ENCODE data around the gene MAP3K13.
"Not testable (repeated sequence)": the region's sequence is repeated elsewhere in the genome, so short reads cannot be mapped to it uniquely, and the experiment has no call there.

Gene MAP3K13

DNA sequence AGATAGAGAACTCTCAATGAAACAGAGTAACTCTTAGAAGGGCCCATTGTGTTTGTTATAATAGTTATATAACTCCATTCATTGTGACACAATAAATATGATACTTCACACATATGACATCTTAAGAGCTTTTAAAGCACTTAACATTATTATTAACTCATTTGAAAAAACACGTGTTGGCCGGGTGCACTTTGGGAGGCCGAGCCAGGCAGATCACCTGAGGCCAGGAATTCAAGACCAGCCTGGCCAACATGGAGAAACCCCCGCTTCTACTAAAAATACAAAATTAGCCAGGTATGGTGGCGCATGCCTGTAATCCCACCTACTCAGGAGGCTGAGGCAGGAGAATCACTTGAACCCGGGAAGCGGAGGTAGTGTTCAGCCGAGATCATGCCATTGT, 88.5 kb downstream of the MAP3K13 start:
- DNase-seq, ATAC-seq: not testable (repeated sequence)

DNA sequence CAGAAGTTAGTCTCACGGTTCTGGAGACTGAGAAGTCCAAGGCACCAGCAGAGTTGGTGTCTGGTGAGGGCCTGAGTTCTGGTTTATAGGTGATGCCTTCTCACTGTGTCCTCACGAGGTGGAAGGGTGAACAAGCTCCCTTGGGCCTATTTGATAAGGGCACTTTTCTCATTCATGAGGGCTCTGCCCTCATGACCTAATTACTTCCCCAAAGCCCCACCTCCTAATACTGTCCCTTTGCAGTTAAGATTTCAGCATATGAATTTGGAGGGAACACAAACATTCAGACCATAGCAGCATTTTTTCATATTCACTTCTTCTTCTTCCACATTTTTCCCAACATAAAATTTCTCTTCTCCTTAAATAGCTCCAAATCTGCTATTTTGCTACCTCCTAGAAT, 94.4 kb downstream of the MAP3K13 start:
- no peak for ATAC-seq
- no peak for DNase-seq

DNA sequence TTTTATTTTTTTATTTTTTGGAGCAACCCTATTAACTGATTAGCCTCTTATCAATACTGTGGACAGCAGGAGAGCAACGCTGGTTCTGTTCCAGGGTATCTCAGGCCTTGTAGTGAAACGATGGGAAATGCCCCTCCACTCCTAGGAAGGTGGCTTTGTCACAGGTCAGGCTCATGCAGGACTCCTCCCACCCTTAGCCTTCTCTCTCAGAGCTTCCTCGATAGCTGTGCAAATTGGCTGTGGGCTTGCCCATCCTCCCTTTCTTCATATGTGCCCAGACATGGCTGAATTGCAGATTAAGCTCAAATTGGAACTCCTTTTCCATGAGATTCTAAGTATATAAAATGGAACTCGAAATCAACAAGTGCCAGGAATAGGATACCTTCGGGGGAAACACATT, 97.4 kb downstream of the MAP3K13 start:
- DNase-seq (no peak), ATAC-seq (no peak)

DNA sequence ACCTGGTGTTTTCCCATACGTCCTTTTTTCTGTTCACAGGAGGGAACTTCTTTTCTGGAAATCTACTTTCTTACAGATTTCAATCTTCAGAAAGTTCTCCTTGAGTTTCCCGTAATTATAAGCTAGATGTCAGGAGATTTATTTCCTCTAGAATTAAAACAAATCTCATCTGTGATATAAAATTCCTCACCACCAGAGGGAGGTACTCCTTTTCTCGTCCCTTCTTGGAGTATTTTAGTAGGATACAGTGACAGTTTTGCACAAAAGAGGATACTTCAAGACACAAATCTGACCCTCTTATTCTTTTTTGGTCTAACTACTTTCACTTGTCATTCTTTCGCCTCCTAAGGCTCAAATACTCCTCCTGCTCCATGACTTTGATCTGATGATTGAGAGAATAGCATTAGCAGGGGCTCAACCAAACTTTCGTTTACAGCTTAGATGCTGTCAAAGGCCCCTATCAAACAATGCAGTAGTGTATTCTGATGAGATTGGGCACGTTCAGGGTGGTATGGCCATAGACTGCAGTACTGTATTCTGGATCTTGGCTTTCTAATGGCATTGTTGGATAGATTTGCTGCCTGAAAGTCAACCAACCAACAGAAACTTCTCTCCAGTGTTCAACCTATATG, 97.9 kb downstream of the MAP3K13 start:
- ATAC-seq, result no peak
- no peak for DNase-seq

DNA sequence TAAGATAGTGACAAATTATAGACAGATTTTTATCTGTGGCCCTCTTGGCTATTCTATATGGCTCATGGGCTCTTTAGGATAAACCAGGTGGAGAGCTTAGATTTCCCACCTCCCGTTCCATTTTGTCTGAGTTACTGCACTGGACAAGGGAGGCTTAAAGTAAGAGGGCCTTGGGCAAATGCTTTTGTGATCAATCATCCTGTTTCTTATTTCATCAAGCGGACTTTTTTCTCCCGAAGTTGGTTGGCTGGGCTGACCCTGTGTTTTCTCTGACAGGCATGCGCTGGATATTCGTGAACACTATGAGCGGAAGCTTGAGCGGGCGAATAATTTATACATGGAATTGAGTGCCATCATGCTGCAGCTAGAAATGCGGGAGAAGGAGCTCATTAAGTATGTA, 102.5 kb downstream of the MAP3K13 start:
- ATAC-seq, result no peak
- no peak for DNase-seq

DNA sequence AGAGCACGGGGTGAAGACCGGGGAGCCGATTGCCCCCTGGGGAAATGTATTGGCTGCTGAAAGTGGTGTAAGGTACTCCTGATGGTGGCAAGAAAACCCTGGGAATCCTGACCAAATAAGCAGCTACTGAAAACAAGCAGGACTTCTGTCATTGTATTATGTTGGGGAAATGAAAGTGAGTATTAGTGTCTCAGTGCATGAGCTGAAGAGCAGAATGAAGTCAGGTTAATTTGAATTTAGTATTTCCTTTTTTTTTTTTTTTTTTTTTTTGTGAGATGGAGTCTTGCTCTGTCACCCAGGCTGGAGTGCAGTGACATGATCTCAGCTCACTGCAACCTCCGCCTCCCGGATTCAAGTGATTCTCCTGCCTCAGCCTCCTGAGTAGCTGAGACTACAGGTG, 103.2 kb downstream of the MAP3K13 start:
- DNase-seq, ATAC-seq: not testable (repeated sequence)

DNA sequence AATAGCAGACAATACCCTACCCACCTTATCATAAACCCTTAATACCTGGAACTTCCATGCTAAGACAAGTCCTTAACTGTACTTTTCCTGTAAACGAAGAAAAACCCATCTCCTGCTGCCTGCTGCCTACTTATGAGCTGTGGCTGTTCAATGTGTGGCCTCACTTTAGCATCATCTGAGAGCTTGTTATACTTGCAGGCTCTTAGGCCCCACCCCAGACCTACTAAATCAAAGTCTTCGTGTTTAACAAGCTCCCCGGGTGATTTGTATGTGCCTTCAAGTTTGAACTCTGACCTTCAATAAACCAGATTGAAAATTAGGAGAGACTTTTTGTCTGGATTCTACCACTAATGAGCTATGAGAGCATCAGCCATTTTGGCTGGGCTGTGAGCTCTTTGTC, 106.6 kb downstream of the MAP3K13 start:
- no peak for ATAC-seq
- no peak for DNase-seq

DNA sequence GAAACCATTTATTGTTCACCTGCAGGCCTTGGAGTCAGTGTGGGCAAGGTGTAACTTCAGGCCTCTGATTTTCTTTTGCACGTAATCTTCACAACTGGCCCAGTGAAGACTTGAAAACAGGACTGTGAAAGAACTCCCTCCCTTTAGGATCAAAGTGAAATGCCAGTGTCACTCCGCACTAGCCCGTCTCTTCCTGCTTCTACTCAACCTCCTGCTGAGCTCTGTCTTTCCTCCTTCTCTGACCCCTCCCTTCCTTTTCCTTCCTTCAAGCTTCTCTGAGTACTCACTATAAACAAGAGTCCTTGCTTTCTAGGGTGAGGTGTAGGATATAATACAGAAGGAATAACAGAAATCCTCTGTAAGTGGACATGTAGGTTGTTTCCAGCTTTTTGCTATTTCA, 107.4 kb downstream of the MAP3K13 start:
- DNase-seq, result no peak
- ATAC-seq, result no peak

DNA sequence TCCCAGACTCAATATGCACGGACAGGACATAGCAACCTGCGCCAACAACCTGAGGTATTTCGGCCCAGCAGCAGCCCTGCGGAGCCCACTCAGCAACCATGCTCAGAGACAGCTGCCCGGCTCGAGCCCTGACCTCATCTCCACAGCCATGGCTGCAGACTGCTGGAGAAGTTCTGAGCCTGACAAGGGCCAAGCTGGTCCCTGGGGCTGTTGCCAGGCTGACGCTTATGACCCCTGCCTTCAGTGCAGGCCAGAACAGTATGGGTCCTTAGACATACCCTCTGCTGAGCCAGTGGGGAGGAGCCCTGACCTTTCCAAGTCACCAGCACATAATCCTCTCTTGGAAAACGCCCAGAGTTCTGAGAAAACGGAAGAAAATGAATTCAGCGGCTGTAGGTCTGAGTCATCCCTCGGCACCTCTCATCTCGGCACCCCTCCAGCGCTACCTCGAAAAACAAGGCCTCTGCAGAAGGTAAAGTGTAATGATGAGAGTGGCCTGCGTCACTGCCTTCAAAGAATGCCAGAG, 110.4 kb downstream of the MAP3K13 start:
- ATAC-seq (no peak), DNase-seq (no peak)

DNA sequence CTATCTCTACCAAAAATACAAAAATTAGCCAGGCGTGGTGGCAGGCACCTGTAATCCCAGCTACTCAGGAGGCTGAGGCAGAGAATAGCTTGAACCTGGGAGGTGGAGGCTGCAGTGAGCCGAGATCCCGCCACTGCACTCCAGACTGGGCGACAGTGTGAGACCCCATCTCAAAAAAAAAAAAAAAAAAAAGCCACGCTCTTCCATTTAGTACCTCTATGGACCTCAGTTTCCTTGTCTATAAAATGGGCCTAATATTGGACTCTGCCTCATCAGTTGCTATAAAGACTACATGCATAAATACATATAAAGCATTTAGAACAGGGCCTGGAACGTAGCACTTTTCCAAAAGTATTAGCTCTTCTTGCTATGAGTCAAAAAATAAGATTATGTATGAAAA, 112.0 kb downstream of the MAP3K13 start:
- not testable (repeated sequence) for ATAC-seq, DNase-seq

DNA sequence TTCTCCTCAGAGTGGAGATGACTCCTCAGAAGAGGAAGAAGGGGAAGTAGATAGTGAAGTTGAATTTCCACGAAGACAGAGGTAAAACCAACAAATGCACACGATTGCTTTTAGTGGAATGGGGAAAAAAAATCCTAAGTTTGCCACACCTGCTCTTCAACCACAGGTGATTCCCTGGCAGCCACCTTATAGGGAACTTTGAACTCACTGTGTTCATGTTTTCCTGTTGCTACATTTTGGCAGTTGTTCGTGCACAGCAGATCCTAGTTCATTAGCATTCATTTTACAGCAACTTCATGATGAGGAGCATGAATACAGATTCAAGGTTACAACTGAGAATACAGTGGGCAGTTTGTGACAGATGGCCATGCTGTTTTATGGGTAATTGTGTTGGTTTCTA, 114.4 kb downstream of the MAP3K13 start:
- DNase-seq, result no peak
- no peak for ATAC-seq

DNA sequence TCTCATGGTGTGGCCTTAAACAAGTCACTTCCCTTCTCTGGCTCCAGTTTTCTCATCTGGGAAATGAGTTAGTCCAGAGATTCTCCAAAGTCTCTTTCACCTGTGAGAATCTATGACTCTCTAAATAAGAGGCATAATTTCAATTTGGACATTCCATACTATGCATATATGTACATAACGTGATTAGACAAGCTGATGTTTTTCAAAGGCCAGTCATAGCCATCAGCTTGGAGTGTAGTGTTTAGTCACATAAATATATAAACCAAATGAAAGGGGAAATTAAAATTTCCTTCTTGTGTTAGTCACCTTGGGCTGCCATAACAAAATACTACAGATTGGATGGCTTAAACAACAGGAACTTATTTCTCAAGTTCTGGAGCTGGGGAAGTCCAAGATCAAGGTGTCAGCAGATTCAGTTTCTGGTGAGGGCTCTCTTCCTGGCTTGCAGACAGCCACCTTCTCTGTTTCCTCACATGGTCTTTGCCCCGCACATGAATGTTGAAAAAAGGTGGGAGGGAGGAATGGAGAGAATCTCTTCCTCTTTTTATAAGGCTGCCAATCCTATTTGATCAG, 116.5 kb downstream of the MAP3K13 start:
- DNase-seq (no peak), ATAC-seq (no peak)

DNA sequence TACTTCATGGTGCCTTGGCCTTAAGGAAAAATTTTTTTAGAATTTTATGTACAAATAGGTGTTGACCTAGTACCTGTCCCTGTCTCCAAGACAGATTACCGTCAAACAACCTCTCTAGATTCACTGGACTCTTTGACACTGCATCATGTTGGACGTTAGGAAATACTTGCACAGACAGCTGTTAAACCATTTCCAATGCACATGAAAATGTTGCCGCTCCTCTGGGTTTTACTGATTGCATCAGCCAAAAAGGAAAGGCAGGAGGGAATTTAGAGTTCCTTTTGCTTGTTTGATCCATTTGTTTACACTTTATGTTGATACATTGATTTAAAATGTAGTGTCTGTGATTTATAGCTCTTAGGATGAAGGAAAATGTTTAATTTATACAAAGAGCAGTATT, 121.4 kb downstream of the MAP3K13 start:
- DNase-seq (no peak), ATAC-seq (no peak)

DNA sequence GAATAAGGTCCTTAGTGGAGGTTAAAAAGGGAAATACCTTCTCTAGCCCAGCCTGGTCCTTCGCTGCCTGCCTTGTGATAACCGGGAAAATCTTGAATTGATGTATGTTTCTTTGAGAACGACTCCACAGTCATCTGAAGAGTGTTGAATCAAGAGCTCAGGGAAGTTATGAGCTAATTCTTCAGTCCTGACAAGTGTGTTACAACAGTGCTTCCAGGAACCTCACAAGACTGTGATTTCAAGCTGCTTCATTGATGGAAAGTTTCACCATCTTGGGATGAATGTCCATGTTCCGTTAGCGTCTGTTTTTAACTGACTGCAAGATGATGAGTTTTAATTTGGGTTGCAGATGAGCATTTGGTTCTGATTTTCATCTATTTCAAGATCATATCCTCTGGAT, 123.5 kb downstream of the MAP3K13 start:
- DNase-seq (no peak), ATAC-seq (no peak)

DNA sequence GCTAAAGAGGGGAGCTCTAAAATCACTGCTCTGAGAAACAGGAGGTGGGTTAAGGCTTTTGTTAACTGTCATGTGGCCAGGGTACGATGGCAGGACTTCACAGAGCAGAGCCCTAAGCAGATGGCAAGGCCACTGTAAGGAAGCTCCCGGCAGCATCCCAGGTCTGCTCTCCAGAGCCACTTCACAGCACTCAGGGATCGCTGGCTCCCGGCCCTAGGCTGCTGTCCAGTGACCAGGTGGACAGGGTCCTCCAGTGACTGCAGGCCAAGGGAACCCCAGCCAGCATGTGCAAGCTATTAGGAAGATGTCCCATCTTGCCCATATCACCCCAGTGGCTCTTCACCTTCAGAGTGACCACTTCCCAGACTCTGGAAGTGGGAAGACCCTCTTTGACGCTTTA, 125.5 kb downstream of the MAP3K13 start:
- ATAC-seq (no peak), DNase-seq (no peak)

DNA sequence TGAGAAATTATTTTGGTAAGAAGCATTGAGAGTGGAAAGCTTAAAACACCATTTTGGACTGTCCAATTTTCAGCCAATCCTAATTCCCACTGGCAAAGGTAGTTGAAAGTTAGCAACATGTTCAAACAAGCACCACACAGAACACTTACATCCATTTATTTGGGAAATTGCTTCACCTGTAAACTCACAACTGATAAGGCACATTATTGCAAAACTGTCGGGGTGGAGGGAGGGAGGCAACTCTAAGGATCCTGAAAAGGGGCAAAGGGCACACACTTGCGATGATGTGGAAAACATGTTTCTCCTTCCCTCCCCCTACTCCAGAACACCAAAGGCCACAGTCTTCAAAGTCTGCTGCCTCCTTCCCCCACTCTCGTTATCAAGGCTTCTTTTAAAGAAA, 126.5 kb downstream of the MAP3K13 start:
- DNase-seq, result no peak

DNA sequence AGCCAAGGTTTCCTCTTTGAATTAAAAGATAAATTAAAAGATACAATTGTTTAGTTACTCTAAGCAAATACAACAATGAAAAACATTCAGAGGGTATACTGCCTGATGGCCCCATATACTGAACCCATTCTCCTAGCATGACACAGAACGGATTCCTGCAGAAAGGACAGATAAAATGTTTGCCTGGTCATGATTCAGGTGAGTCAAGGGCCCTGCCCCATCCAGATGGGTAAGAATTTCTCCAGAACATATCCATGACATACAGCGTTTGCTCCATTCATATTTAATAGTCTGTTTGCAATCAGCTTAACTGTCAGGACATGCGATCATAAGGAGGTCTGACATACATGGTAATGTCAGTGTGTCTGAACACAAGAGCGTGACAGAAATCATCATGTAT, 127.3 kb downstream of the MAP3K13 start:
- DNase-seq (no peak), ATAC-seq (no peak)

More for the DNA sequence above, 126.5 kb downstream of the MAP3K13 start:
- no peak for ATAC-seq

DNA sequence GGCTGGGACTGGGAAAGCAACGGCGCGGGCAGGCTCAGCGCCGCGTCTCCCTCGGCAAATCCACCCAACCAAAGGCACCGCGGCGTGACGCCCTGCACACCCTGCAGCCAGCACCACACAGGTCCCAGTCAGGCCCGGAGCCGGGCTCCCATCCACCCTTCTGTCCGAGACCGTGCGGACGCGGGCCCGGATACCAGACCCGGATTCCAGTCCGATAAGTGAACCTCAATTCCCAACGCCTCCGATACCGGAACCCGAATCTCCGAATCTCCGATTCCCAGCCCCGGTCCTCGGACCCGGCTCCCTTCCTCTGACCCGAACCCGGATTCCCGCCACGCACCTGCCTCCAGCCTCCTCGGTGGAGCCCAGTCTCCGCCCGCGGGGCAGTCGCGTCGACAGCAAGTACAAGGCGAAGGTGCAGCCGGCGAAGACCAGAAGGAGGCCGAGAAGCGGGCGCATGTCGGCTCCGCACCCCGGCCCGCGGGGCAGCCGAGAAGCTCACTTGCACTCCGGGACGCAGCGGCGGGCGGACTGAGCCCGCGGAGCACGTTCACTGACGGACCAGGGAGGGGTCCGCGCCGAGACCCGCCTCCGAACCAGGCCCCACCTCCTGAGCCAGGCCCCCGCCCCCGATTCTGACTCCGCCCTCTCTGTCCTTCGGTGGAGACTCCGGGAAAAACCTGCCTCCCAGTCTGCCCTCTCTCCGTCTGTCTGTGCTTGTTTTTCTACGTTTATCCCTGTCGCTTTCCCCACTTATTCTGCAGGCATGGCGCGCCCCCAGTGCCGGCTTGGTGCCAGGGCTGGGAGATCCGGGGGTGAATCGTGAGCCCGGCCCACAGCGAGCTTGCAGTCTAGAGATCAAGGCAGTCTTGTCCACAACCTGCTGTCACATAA, 135.8 kb downstream of the MAP3K13 start, which contains the start of gene TMEM41A:
Gene TMEM41A (minus strand): TSS at position 533 of the 894 bp plus-strand sequence. CDS start 74 bp downstream, at position 459.
- DNase-seq (peak; percentile 93), ATAC-seq (peak; percentile 99)

DNA sequence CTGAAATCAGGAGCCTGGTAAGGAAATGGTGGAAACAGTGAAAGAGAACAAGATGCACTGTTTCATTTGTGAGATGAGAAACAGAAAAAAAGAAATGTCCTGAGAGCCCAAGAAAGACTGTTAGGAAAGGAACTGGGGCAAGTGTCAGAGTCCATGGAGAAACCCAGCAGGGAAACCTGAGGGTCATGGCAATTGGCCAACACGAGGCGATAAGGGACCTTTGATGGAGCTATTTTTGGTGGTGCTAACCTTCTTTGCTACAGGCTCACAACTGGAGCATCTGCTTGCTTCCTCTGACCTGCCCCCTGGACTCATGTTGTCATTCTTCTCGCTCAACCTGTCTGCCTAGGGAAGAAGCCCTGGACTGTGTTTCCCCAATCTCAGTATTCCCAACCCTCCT, 140.1 kb downstream of the MAP3K13 start:
- no peak for DNase-seq
- ATAC-seq, result no peak

DNA sequence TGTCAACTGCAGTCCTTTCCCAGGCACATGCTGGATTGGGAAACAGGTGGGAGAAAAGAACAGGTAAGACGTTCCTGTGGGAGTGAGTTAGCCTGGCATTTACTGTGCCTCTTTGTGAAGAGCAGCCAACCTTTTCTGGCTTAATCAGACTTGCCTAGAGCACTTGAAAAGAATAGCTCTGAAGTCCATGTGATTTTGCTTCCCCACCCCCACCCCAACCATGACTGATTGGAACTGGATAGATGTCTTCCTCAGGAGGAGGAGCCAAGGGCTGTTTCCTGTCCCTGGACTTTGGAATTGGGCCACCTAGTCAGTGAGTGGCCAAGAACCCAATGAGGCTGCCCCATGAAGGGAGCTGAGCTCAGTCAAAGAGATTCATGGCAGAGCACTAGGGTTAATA, 140.6 kb downstream of the MAP3K13 start:
- no peak for DNase-seq
- ATAC-seq, result no peak

DNA sequence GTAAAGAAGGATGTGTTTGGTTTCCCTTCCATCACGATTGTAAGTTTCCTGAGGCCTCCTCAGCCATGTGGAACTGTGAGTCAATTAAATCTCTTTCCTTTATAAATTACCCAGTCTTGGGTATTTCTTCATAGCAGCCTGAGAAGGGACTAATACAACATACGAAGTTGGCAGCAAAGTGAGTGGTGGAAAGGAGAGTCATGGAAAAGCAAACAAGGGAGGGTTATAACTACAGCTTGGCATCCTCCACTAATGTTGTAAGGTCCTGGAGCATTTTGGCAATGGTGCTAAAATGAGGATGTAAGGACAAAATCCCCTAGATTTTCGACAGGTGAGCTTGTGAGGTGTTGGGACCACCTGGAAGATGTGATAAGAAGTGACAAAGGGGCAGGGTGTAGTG, 141.7 kb downstream of the MAP3K13 start:
- ATAC-seq (no peak), DNase-seq (no peak)

DNA sequence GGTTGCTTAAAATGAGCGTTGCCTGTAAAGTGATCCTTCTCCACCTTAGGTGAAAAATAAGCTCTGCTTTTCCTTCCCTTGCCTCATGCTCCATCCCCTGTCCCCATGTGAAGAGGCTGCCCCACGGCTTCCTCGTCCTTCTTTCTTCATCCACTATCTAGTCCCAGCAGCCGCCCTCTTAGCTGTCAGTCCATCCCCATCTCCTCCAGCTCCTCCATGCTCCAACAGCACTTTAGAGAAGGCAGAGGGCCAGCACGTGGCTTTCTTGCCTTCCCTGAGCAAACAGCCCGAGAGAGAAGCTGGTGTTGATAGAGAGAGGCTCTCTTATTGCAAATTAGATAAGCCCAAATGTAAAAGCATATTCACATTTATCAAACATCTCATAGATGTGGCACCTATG, 144.9 kb downstream of the MAP3K13 start:
- no peak for ATAC-seq
- no peak for DNase-seq

Data from stimulated activated naive CD8-positive, alpha-beta T cell treated with anti-CD3 and anti-CD28 coated beads, Interleukin-15, Interleukin-2, amounts not matched to agents 100 U/mL and 50 U/mL, for 24 hours (primary cell).